22Rv1 (cell line): ENCODE data around the gene GTF2F2.

Source experiments
- CTCF ChIP-seq: fragments of 450-650 bp; IDR thresholded peaks from 2 replicates; pipeline ENCODE4 v1.5.1; 2017; ENCODE audit warnings: mild to moderate bottlenecking
- ZFX ChIP-seq: fragments of 450-650 bp; IDR thresholded peaks from 2 replicates; pipeline ENCODE4 v1.6.1; 2017; ENCODE audit warnings: antibody characterized with exemption, borderline replicate concordance

GRCh38 chr13:45196096-45196495 lies 75.8 kb downstream of the GTF2F2 start:
- TF ChIP-seq CTCF (no peak), ZFX (no peak)
